SK-N-MC (cell line): ENCODE data around the gene DARS1.

Source experiments
- FOXP2 ChIP-seq: optimal IDR thresholded peaks from 2 replicates; pipeline ENCODE3; 2011; ENCODE audit warnings: mild to moderate bottlenecking, moderate library complexity; ENCODE audit not compliant: insufficient read depth; ENCODE audit errors: extremely low read length, control extremely low read depth
- POLR2AphosphoS5 ChIP-seq: IDR thresholded peaks from 2 replicates; pipeline ENCODE4 v1.6.1; 2012; ENCODE audit warnings: mild to moderate bottlenecking, low read depth, low read length, borderline replicate concordance

DNA sequence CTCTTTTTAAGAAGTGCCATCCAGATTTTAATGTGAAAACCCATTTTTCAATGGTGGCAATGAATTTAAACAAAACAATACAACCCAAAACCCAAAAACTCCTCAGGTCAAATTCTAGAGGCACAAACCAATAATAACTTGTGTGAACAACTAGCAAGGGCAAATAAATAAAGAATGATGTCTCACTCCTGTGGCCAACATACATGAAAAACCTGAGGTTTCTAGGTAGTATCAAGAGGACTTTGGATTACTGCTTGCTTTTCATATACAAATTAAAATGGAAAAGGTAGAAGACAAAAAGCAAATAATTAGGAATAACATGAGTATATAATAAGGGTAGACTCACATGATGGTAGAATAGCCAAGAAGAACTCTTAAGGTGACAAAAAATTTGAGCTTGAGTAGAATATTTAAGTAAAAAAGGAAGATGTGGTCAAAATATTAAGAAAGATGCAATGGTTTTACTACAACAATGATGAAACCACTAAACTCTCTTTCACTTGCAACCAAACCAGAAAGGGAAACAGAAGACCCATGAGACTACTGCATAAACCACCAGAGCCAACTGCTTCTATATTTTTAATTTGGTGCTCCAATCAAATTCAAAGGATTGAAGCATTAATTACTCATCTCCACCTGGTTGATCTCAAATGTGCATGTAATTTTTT lies 53.5 kb downstream of the DARS1 start:
- TF ChIP-seq FOXP2 (no peak), POLR2AphosphoS5 (no peak)
